Placental epithelial cell (primary cell): Measurements from ENCODE around the gene EIF3D. TPM values are rescaled to one million over a fixed set of nuclear protein-coding genes. Genes with fewer than 3 reads are reported as not detected.

Experiments used
- total RNA-seq: library from RNA; depleted of rRNA; stranded (reverse); fragments of >200 nt; gene quantifications from 2 replicates; pipeline ENCODE4 v1.2.3, GENCODE V29; 2012

EIF3D gene
- 348 and 396 TPM in 2 replicates for total RNA-seq

GRCh38 chr22:36528795-36529751, at the start of gene EIF3D:
EIF3D (minus strand) TSS chr22:36529166; CDS start chr22:36526121, 3,045 bp downstream.

GRCh38 chr22:36506637-36507517, 22.1 kb downstream of the EIF3D start, which contains the start of gene FOXRED2:
FOXRED2 (minus strand) TSS chr22:36507040; CDS start chr22:36506422, 618 bp downstream.

GRCh38 chr22:36481393-36482168, 47.4 kb downstream of the EIF3D start, which contains the start of gene TXN2:
TXN2 (minus strand) TSS chr22:36481640; CDS start chr22:36480837, 803 bp downstream.

Other genes starting within 250 kb of the EIF3D start
- gene MYH9, start 141.2 kb downstream of the EIF3D start, total RNA-seq: 204 and 625 TPM in 2 replicates
- gene TXN2, start 47.5 kb downstream of the EIF3D start, total RNA-seq: 24.7 and 32.0 TPM in 2 replicates
- 5.1 and 6.7 TPM in 2 replicates for gene FOXRED2, start 22.1 kb downstream of the EIF3D start, total RNA-seq
- not detected in 2 replicates for gene CACNG2, start 174.6 kb upstream of the EIF3D start, total RNA-seq
- 8.2 and 14.0 TPM in 2 replicates for gene IFT27, start 247.0 kb upstream of the EIF3D start, total RNA-seq